Chondrocyte (in vitro differentiated cells): Measurements from ENCODE around the gene EVX1. TPM values are rescaled to one million over a fixed set of nuclear protein-coding genes. Genes with fewer than 3 reads are reported as not detected.

Experiments
- DNase-seq: peaks from one replicate; pipeline ENCODE4 v3.0.0; 2021; ENCODE audit warnings: mixed read lengths, low spot score
- H3K27ac Mint-ChIP-seq: one replicate; pipeline ENCODE4 v1.8.0; 2021; ENCODE audit warnings: mild to moderate bottlenecking, moderate library complexity, mixed read lengths; ENCODE audit not compliant: unreplicated experiment
- H3K27me3 Mint-ChIP-seq: 2 replicates; pipeline ENCODE4 v1.8.0; 2021; ENCODE audit warnings: low read depth, mixed read lengths
- H3K36me3 Mint-ChIP-seq: 2 replicates; pipeline ENCODE4 v1.8.0; 2021; ENCODE audit warnings: low read depth, mixed read lengths
- H3K4me1 Mint-ChIP-seq: 2 replicates; pipeline ENCODE4 v1.8.0; 2021; ENCODE audit warnings: low read depth, mild to moderate bottlenecking, mixed read lengths
- H3K4me3 Mint-ChIP-seq: one replicate; pipeline ENCODE4 v1.8.0; 2021; ENCODE audit warnings: mild to moderate bottlenecking, moderate library complexity, mixed read lengths; ENCODE audit not compliant: unreplicated experiment
- H3K9me3 Mint-ChIP-seq: 2 replicates; pipeline ENCODE4 v1.8.0; 2021; ENCODE audit warnings: low read depth, mixed read lengths
- total RNA-seq: library from RNA; stranded (reverse); gene quantifications from 3 replicates; pipeline ENCODE4 v1.2.1, GENCODE V29; 2021
- TF ChIP-seq, protein P1 (sequence below): fragments of 200-600 bp; sonication (generic); IDR thresholded peaks from 2 replicates; pipeline ENCODE4 v1.5.0; 2021; ENCODE audit warnings: antibody characterized with exemption, mild to moderate bottlenecking, moderate library complexity

The EVX1 gene
- total RNA-seq, 1 donor from 2014 or later, result not detected

GRCh38 chr7:27213433-27214238, 29.0 kb upstream of the EVX1 start:
- DNase-seq, result no peak
- H3K9me3 Mint-ChIP-seq, result no peaks in the 10 kb centered on the region
- no peak overlapping the region for H3K4me3 Mint-ChIP-seq

DNA sequence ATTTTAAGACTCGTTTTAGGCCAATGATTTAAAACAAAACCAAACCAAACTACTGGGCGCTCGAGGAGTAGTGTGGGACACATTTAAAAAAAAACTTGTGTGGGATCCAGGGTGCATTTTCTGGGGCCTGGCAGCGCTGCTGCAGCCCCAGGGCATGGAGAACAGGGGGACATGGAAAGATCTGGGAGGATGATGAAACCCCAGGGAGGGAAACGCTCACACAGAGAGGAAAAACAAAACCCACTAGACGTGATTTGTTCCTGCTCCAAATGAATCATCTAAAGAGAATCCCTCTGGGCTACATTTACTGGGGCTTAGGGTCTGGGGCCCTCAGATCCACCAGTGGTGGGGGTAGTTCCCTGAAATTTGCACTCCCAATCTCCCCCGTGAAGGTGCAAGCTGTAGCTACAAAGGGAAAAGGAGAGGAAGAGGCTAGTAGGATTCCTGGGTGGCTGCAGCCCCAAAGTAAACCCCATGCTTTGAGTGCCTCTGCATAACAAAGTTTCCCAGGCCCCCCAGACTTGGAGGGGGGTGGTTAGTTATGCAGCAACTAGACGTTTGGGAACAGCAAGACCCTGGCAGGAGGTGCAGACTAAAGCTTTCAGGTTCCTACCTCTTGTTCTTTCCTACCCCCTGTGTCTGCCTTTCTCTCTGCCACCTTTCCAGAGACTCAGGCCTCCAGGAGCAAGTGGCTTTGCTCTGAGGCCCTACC, 28.2 kb upstream of the EVX1 start:
- no peak for DNase-seq
- Mint-ChIP-seq H3K27me3 (peaks cover 72% of the 10 kb centered on the region), H3K36me3 (no peaks in the 10 kb centered on the region), H3K4me3 (no peak overlapping the region), H3K9me3 (no peaks in the 10 kb centered on the region), H3K27ac (no peak overlapping the region), H3K4me1 (peaks cover 11% of the 10 kb centered on the region)
- TF ChIP-seq, protein P1, sequence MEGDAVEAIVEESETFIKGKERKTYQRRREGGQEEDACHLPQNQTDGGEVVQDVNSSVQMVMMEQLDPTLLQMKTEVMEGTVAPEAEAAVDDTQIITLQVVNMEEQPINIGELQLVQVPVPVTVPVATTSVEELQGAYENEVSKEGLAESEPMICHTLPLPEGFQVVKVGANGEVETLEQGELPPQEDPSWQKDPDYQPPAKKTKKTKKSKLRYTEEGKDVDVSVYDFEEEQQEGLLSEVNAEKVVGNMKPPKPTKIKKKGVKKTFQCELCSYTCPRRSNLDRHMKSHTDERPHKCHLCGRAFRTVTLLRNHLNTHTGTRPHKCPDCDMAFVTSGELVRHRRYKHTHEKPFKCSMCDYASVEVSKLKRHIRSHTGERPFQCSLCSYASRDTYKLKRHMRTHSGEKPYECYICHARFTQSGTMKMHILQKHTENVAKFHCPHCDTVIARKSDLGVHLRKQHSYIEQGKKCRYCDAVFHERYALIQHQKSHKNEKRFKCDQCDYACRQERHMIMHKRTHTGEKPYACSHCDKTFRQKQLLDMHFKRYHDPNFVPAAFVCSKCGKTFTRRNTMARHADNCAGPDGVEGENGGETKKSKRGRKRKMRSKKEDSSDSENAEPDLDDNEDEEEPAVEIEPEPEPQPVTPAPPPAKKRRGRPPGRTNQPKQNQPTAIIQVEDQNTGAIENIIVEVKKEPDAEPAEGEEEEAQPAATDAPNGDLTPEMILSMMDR, result no peak

More at GRCh38 chr7:27213433-27214238, 29.0 kb upstream of the EVX1 start:
- peaks cover 74% of the 10 kb centered on the region for H3K27me3 Mint-ChIP-seq
- TF ChIP-seq, protein P1, result no peak
- H3K27ac Mint-ChIP-seq, result no peak overlapping the region
- H3K4me1 Mint-ChIP-seq, result peaks cover 11% of the 10 kb centered on the region
- H3K36me3 Mint-ChIP-seq, result no peaks in the 10 kb centered on the region

DNA sequence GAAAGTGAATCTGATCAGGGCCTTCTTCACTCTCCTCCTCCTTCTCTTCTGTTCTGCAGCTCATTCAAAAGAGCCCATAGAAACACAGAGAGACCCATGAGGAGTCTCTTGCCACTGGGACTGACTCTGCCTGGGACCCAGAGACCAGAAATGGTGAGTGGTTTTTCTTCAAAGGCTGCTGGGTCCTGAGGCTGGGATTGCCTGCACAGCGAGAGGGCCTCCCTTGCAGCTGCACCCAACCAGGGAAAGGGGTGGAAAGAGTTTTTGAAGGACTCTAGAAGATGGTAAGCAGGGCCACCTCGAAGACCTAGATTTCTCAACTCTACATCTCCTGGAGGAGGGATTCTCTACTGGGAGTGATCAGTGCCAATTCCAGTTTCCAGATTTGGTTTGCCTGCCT, 27.2 kb upstream of the EVX1 start:
- no peaks in the 10 kb centered on the region for H3K9me3 Mint-ChIP-seq
- TF ChIP-seq, protein P1, result no peak
- no peak overlapping the region for H3K27ac Mint-ChIP-seq
- H3K4me1 Mint-ChIP-seq, result peaks cover 9% of the 10 kb centered on the region
- DNase-seq, result no peak
- H3K4me3 Mint-ChIP-seq, result no peak overlapping the region
- peaks cover 72% of the 10 kb centered on the region for H3K27me3 Mint-ChIP-seq
- H3K36me3 Mint-ChIP-seq, result no peaks in the 10 kb centered on the region

DNA sequence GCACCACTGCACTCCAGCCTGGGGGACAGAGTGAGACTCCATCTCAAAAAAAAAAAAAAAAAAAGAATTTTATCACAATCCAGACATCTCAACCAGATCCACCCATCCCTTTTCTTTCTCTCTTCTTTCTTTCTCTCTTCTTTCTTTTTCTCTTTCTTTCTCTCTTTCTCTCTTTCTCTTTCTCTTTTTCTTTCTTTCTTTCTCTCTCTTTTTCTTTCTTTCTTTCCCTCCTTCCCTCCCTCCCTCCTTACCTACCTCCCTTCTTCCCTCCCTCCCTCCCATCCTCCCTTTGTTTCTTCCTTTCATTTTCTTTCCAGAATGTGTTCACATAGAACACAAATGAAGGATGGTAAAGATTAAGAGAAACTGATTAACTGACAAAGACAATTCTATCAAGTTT, 24.7 kb upstream of the EVX1 start:
- H3K4me3 Mint-ChIP-seq, result no peak overlapping the region
- H3K27me3 Mint-ChIP-seq, result peaks cover 69% of the 10 kb centered on the region
- TF ChIP-seq, protein P1, result no peak
- no peaks in the 10 kb centered on the region for H3K36me3 Mint-ChIP-seq
- DNase-seq, result no peak
- no peaks in the 10 kb centered on the region for H3K9me3 Mint-ChIP-seq
- peaks cover 6% of the 10 kb centered on the region for H3K4me1 Mint-ChIP-seq
- no peak overlapping the region for H3K27ac Mint-ChIP-seq

DNA sequence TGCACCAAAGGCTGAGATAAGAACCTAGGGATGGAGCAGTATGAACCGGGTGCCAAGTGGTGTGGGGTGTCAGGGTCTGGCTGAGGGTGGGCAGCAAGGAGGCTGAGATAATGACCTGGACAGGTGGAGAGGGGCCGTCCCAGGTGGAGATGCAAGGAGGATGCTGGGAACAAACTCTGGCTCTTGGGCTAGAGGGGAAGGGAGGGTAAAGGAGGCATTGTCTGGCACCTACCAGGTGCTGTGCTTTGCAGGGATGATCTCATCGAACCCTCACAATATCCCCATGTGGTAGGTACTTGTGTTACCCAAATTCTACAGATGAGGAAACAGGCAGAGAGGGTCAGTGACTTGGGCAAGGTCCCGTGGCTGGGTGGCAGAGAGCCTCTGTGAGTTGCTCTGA, 22.8 kb upstream of the EVX1 start:
- Mint-ChIP-seq H3K4me3 (no peak overlapping the region), H3K4me1 (no peaks in the 10 kb centered on the region), H3K36me3 (no peaks in the 10 kb centered on the region), H3K27me3 (peaks cover 67% of the 10 kb centered on the region), H3K9me3 (no peaks in the 10 kb centered on the region), H3K27ac (no peak overlapping the region)
- DNase-seq, result no peak
- TF ChIP-seq, protein P1, result no peak
